T-helper 2 cell (primary cell): ENCODE results near the gene SASH1.

Source experiments
- DNase-seq, 5 experiments: peaks; one replicate each; pipeline versions ENCODE4 v3.0.0 to v3.0.0-alpha.2; 2012 to 2022

SASH1 gene

DNA sequence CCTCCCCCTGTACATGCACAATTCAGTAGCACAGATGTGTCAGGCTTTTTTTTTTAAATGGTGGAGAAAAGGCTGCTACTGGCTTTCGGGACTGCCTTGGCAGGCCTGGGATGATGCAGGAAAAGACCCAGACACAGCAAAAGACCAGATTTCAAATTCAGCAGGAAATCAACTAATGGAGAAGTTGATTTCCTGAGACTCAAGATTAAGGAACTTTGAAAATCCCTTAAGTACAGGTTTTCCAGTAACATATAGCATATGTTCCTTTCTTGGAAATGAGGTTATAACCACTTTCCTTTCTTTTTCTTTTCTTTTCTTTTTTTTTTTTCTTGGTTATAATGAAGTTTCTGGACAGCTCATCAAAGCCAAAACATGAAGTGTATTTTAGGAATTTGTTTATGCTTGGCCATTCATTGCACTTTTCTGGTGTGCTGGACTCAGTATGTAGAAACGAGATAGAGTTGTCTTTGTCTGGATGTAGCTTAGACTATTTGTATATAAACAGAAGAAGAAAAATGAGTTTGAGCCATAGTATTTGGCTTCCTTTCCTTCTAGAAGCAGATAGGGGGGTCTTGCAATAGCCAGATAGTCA lies 119.4 kb downstream of the SASH1 start:
- no peak for DNase-seq

DNA sequence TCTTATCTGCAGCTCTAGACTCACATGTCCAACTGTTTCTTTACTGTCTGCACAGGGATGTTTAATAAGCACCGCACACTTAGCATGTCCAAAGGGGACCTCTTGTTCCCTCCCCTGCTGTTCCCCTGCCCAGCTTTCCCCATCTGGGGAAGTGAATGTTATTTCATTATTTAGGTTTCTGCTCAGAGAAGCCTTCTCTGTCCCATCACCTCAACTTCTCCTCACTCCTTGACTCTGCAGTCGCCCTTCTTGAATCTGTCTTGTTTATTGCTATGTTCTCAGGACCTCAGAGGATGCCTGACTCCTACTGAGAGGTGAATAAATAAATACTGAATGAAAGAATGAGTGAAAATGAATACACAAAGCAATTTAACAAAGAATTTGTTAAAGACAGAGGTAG lies 121.0 kb downstream of the SASH1 start:
- no peak for DNase-seq

DNA sequence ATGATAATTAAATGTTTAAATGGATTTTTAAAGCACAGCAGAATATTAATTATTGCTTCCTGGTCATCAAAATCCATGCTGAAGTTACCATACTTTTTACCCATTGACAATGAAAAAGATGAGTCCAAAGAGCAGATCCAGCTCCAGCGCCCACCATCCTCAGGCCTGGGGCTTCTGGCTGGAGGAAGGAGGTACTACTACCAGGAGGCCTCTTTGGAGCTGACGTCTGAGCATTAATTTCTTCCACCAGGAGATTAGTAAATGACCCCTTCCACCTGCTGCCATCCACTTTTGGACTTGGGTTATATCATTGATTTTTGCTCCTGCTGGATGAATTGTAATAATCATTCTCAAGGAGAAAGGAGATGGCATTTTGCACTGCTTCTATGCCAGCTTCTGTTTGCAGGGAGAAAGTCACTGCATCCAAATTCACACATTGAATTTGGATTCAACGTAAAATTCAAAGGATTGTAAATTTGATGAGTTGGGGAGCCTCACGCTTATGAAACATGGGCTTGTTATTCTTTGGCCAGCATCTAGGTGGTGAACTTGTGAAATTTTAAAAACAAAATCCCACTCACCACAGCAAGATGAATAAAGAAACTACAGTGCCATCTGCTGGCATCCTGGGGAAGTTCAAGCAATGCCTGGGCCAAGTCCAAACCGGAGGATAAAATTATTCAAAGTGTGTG lies 121.8 kb downstream of the SASH1 start:
- peak in 4 of 5 experiments; percentile 10 to 47 (median 15) for DNase-seq

GRCh38 chr6:148465011-148465335 lies 122.3 kb downstream of the SASH1 start:
- no peak for DNase-seq

GRCh38 chr6:148465670-148466069 lies 123.0 kb downstream of the SASH1 start:
- DNase-seq: no peak

GRCh38 chr6:148466158-148466557 lies 123.5 kb downstream of the SASH1 start:
- DNase-seq: no peak

DNA sequence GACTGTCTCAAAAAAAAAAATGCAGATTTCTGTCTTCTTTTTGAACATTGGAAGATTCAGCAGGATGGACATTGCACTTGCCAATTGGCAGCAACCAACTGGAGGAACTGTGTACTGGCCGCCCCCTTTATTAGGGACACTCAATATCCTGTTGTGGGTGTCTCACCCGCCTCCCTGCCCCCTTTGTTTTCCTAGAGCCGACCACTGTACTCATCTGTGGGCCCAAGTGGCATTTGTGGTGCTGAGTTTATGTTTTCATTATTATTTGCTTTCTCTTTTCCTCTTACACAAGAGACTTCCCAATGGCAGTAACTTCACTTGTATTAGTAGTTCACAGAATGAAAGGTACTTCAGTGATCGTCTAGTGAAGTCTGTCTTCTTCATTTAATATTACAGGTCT lies 125.3 kb downstream of the SASH1 start:
- DNase-seq: no peak

- DNase-seq: no peak
Measured at GRCh38 chr6:148470156-148470555, 127.5 kb downstream of the SASH1 start.

DNA sequence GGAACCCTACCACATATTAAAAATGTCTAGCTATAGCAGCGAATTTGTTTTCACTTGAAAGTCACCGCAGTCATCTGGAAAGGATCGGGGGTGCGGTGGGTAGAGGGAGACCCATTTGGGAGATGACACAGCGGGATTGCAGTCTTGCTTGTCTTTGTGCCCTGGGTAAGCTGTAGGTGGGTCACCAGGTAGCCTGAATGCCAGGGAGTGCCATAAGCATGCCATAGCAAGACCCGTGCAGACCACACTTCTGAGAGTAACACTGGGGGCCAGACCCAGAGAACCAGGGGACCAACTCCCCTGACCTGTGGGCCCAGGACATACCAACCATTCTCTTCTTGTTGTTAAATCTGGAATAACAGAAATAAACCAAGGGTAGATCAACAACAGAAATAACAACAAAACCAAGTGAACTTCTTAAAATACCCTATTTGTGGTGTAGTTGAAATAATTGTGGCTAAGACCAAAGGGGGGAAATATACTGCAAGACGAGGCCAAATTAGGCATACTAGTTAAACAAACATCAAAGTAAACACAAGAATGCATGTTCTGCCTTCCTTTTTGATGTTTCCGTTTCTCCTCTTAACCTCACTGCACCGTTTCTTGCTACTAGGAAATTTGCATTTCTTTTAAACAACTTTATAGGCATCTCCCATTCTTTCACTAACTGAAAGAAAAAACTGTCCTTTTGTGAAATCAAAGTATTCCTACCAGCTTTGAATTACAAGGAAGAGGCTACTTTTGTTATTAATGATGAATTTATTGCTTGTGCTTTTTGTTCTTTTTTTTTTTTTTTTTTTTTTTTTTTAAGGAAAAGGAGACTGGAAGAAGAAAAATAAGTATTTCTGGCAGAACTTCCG lies 128.2 kb downstream of the SASH1 start:
- no peak for DNase-seq

GRCh38 chr6:148471624-148472159 lies 129.1 kb downstream of the SASH1 start:
- DNase-seq: no peak

GRCh38 chr6:148472171-148473105 lies 129.8 kb downstream of the SASH1 start:
- no peak for DNase-seq

DNA sequence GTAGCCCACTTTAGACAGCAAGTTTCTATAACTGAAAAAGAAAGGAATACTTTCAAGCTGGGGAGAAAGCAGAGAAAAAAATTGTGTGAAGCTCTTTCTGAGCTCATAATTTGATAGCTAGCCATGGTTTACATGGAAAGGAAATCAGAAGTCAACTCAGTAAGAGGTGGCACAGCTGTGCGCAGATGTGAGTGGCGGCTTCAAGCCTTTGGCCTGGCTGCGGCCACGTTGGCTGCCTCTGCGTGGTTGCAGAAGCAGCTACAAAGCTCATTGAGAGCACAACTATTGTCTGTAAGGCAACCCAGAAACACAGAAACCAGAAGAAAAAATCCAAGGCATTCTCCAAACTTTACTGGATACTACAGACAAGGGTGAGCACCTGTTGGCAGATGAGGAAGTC lies 136.9 kb downstream of the SASH1 start:
- DNase-seq: no peak

DNA sequence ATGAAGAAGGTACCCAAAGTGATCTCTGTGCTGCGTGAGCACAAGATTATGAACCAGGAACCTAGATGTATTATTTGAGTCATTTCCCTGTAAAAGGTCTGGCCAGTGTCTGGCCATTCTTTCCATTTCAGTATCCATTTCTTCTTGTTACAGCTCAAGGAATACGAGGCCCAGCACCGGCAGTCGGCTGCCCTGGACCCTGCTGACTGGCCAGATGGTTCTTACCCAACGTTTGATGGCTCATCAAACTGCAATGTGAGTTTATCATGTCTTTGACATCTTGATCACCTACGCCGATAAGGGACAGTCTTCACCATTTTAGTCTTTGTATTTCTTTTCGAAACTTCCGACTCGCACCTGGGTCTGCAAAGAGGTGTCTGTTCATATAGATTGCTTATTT lies 144.8 kb downstream of the SASH1 start:
- DNase-seq: no peak

DNA sequence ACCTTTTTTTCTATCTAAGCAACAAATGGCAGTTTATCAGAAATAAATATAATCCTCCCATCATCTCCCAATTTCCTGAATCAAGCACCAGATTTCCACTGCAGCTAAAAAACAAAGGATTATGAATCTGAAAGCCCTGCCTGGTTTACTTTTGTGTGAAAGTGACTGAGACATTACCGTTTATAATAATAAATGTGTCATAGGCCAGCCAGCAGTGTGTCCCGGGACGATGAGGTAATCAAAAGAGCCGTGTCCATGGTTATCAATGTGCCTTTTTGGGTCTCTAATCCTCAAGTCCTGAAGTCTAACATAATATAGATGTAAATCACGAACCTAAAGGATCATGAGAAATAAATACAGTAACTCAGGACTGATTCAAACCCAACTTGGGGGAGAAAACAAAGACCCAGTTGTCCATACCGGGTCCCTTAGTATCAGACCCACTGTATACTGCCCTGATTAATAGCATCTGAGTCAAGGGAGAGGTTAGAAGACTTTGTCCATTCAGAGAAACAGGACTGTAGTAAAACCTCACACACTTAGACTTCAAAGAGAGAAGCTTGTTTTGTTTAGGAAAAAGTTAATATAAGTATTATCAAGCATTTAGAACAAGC lies 149.1 kb downstream of the SASH1 start:
- no peak for DNase-seq

GRCh38 chr6:148492654-148493290 lies 150.1 kb downstream of the SASH1 start:
- DNase-seq: no peak

DNA sequence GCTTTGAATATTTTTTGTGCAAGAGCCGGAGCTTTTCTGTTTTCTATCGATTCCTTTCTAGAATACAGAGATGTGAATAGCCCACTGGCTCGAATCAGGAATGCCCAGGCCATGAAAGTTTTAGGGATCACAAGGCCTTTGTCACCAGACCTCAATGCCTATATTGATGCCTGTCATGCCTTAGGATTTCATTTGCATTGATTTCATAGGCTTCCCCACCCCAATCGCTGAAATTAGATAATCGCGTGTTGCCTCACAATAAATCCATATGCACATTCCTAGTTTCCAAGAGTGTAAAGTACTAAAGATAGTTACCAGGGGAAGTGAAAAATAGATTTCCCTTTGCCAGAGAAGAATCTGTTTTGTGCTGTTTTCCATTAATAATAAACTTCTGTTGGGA lies 150.8 kb downstream of the SASH1 start:
- no peak for DNase-seq

GRCh38 chr6:148494226-148494625 lies 151.6 kb downstream of the SASH1 start:
- no peak for DNase-seq

DNA sequence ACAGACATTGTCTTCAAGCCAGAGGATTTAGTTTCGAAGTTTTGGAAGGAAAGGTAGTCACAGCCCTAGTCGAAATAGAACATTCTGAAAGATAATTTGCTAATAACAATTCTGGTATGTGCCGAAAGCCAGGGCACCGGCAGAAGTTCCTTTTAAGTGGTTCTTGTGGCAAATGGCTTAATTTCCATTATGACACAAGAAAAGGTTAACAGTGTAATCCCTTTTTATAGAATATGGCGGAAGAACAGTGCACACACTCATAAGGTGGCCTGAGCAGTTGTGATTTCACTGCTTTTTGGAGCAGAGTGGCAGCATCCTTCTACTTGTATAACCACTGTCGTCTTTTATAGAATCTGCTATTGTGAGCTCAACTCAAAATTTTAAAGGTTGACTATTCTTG lies 152.4 kb downstream of the SASH1 start:
- DNase-seq: peak in 1 of 5 experiments; percentile 11

DNA sequence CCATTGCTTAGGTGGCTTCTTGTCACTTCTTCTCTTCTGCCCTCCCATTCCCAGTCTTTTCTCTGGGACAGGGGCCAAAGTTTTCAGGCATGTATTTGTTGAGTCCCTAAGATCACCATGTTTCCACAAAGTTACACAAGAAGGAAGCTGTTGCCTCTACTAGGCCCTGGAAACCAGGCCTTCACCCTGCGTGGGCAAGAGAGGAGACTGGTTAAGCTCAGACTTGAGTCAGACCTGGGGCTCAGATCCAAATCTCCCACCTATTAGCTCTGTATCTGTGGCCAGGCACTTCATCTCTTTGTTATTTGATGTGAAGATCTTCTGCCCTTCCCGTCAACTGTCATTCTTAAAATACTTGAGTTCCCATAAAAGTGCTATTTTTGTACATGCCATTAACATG lies 154.6 kb downstream of the SASH1 start:
- no peak for DNase-seq

DNA sequence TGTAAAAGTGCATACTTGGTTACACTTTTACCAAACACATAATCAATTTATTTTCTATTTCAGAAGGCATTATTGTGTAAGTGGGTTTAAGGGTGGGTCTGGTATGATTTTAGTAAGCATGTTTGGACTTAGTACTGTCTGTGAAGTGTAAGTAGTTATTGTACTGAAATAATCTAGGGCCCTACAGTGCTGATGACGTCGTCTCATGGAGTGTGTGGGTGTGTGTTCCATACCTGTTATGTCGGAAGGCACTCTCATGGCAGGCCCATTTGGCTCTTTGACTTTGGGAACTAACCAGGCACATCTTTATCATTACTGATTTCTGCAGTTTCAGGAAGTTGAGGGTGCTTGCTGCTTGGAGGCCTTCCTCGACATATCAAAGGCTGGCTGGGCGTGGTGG lies 155.1 kb downstream of the SASH1 start:
- no peak for DNase-seq

- DNase-seq: no peak
Measured at GRCh38 chr6:148500402-148500801, 157.8 kb downstream of the SASH1 start.

GRCh38 chr6:148501178-148501590 lies 158.5 kb downstream of the SASH1 start:
- no peak for DNase-seq
